HL-60/S4 treated with phorbol 12-myristate 13-acetate at 8.2 ng/mL for 4 days and 3 days (cell line): ENCODE data around the gene RFX7.

Source experiments
- in situ Hi-C: fragments of 300-500 bp; cut with MboI; formaldehyde crosslinking; loops from 2 replicates; pipeline ENCODE4 v1.15.0; 2022; ENCODE audit warnings: low sequenced_read_pairs

Gene RFX7

GRCh38 chr15:56244811-56245576 lies 1.3 kb upstream of the RFX7 start:
- in situ Hi-C loops = no loop called here

- in situ Hi-C loops = no loop called here
Measured at GRCh38 chr15:56244038-56244810, 545 bp upstream of the RFX7 start.

GRCh38 chr15:56242576-56243162 lies 1.0 kb downstream of the RFX7 start:
- in situ Hi-C loops = no loop called here

- in situ Hi-C loops = no loop called here
Measured at GRCh38 chr15:56241374-56242105, 2.1 kb downstream of the RFX7 start.

GRCh38 chr15:56240390-56240789 lies 3.3 kb downstream of the RFX7 start:
- in situ Hi-C loops = no loop called here

GRCh38 chr15:56236197-56236596 lies 7.5 kb downstream of the RFX7 start:
- in situ Hi-C loops = no loop called here

- in situ Hi-C loops = no loop called here
Measured at GRCh38 chr15:56234804-56235203, 8.9 kb downstream of the RFX7 start.

- in situ Hi-C loops = no loop called here
Measured at GRCh38 chr15:56233549-56233948, 10.1 kb downstream of the RFX7 start.

GRCh38 chr15:56232058-56232457 lies 11.6 kb downstream of the RFX7 start:
- in situ Hi-C loops = no loop called here

- in situ Hi-C loops = no loop called here
Measured at GRCh38 chr15:56228854-56229253, 14.8 kb downstream of the RFX7 start.

GRCh38 chr15:56228352-56228751 lies 15.3 kb downstream of the RFX7 start:
- in situ Hi-C loops = no loop called here

- in situ Hi-C loops = no loop called here
Measured at GRCh38 chr15:56227780-56228179, 15.9 kb downstream of the RFX7 start.

- in situ Hi-C loops = no loop called here
Measured at GRCh38 chr15:56227306-56227705, 16.4 kb downstream of the RFX7 start.

GRCh38 chr15:56225520-56225919 lies 18.2 kb downstream of the RFX7 start:
- in situ Hi-C loops = no loop called here

- in situ Hi-C loops = no loop called here
Measured at GRCh38 chr15:56222302-56222701, 21.4 kb downstream of the RFX7 start.

- in situ Hi-C loops = no loop called here
Measured at GRCh38 chr15:56217341-56217740, 26.3 kb downstream of the RFX7 start.

- in situ Hi-C loops = no loop called here
Measured at GRCh38 chr15:56215769-56216168, 27.9 kb downstream of the RFX7 start.

GRCh38 chr15:56211960-56212550 lies 31.6 kb downstream of the RFX7 start:
- in situ Hi-C loops = no loop called here

- in situ Hi-C loops = no loop called here
Measured at GRCh38 chr15:56211064-56211463, 32.6 kb downstream of the RFX7 start.

GRCh38 chr15:56208641-56209155 lies 35.0 kb downstream of the RFX7 start:
- in situ Hi-C loops = no loop called here

GRCh38 chr15:56208185-56208584 lies 35.5 kb downstream of the RFX7 start:
- in situ Hi-C loops = no loop called here
